Calu3 (cell line): ENCODE measurements around the gene TAF11L13. TPM values are rescaled to one million over a fixed set of nuclear protein-coding genes. Genes with fewer than 3 reads are reported as not detected.

Experiments used
- BruUV-seq: library from RNA; stranded (reverse); fragments of 400-500 nt; replicated peaks from 2 replicates; lab custom pipeline; 2021; lab: Mats Ljungman, UMichigan
- CTCF ChIA-PET: fragments of 300-600 bp; sonication (Branson Sonifier 250); formaldehyde crosslinking; loops from one replicate; lab custom pipeline; 2022; ENCODE audit warnings: antibody characterized with exemption; lab: Charles Lee
- DNase-seq: peaks from one replicate; pipeline ENCODE4 v3.0.0; 2022
- H3K27ac Mint-ChIP-seq: one replicate; pipeline ENCODE4 v1.8.0; 2022; ENCODE audit warnings: mixed read lengths; ENCODE audit not compliant: unreplicated experiment
- H3K27me3 Mint-ChIP-seq: one replicate; pipeline ENCODE4 v1.8.0; 2022; ENCODE audit warnings: mixed read lengths; ENCODE audit not compliant: unreplicated experiment
- H3K36me3 Mint-ChIP-seq: one replicate; pipeline ENCODE4 v1.8.0; 2022; ENCODE audit warnings: mild to moderate bottlenecking, moderate library complexity, mixed read lengths; ENCODE audit not compliant: insufficient read depth, unreplicated experiment
- H3K4me1 Mint-ChIP-seq: one replicate; pipeline ENCODE4 v1.8.0; 2022; ENCODE audit warnings: mild to moderate bottlenecking, low read depth, mixed read lengths; ENCODE audit not compliant: unreplicated experiment
- H3K4me3 Mint-ChIP-seq: one replicate; pipeline ENCODE4 v1.8.0; 2022; ENCODE audit warnings: mild to moderate bottlenecking, low read depth, moderate library complexity, mixed read lengths; ENCODE audit not compliant: unreplicated experiment
- H3K9me3 Mint-ChIP-seq: one replicate; pipeline ENCODE4 v1.8.0; 2022; ENCODE audit warnings: low read depth, mixed read lengths; ENCODE audit not compliant: unreplicated experiment
- CTCF ChIP-seq: fragments of 200-600 bp; IDR thresholded peaks from one replicate; pipeline ENCODE4 v1.8.0; 2022; ENCODE audit warnings: antibody characterized with exemption; ENCODE audit not compliant: unreplicated experiment
- intact Hi-C: fragments of 100-400 bp; cut with micrococcal nuclease; formaldehyde crosslinking; loops from one replicate; pipeline ENCODE4 v1.10.0; 2022; ENCODE audit not compliant: unreplicated experiment
- total RNA-seq: library from RNA; stranded (reverse); gene quantifications from 2 replicates; pipeline ENCODE4 v1.2.3, GENCODE V29; 2022

Gene TAF11L13
- total RNA-seq, 1 experiment from 2014 or later = not detected

- Mint-ChIP-seq H3K4me1 (no peaks in the 10 kb centered on the region), H3K4me3 (no peak overlapping the region), H3K27me3 (no peaks in the 10 kb centered on the region), H3K36me3 (no peaks in the 10 kb centered on the region), H3K9me3 (peaks cover 3% of the 10 kb centered on the region), H3K27ac (no peak overlapping the region)
- no TSS peak for BruUV-seq
- DNase-seq = no peak
- intact Hi-C loops = no loop called here
- no peak for TF ChIP-seq CTCF
- CTCF ChIA-PET = no interaction called here
These were observed 47.8 kb downstream of the TAF11L13 start for GRCh38 chr5:17679597-17680203.

GRCh38 chr5:17680737-17681136 is 48.8 kb downstream of the TAF11L13 start:
- DNase-seq = no peak
- no peaks in the 10 kb centered on the region for H3K36me3 Mint-ChIP-seq
- H3K27me3 Mint-ChIP-seq = no peaks in the 10 kb centered on the region
- H3K27ac Mint-ChIP-seq = no peak overlapping the region
- CTCF ChIA-PET = no interaction called here
- no TSS peak for BruUV-seq
- no peaks in the 10 kb centered on the region for H3K4me1 Mint-ChIP-seq
- TF ChIP-seq CTCF = no peak
- no peak overlapping the region for H3K4me3 Mint-ChIP-seq
- H3K9me3 Mint-ChIP-seq = peaks cover 3% of the 10 kb centered on the region
- intact Hi-C loops = no loop called here

Other genes starting within 250 kb of the TAF11L13 start
- gene TAF11L2, start 133.9 kb upstream of the TAF11L13 start, total RNA-seq = not detected in 2 replicates
- gene TAF11L3, start 113.7 kb upstream of the TAF11L13 start, total RNA-seq = not detected in 2 replicates
- not detected in 2 replicates for gene TAF11L4, start 110.3 kb upstream of the TAF11L13 start, total RNA-seq
- not detected in 2 replicates for gene TAF11L5, start 106.9 kb upstream of the TAF11L13 start, total RNA-seq
- gene TAF11L6, start 103.4 kb upstream of the TAF11L13 start, total RNA-seq = not detected in 2 replicates
- not detected in 2 replicates for gene TAF11L7, start 46.3 kb upstream of the TAF11L13 start, total RNA-seq
- gene TAF11L8, start 41.1 kb upstream of the TAF11L13 start, total RNA-seq = not detected in 2 replicates
- not detected in 2 replicates for gene TAF11L9, start 37.7 kb upstream of the TAF11L13 start, total RNA-seq
- not detected in 2 replicates for gene TAF11L10, start 34.3 kb upstream of the TAF11L13 start, total RNA-seq
- gene TAF11L11, start 27.9 kb upstream of the TAF11L13 start, total RNA-seq = not detected in 2 replicates
- gene TAF11L12, start 21.7 kb upstream of the TAF11L13 start, total RNA-seq = not detected in 2 replicates
- not detected in 2 replicates for gene TAF11L14, start 2.4 kb downstream of the TAF11L13 start, total RNA-seq